Liver (tissue), 3 donors: ENCODE measurements around the gene CHIC1.

Experiments used
- CTCF ChIP-seq: fragments of 150-350 bp; IDR thresholded peaks from 2 replicates; pipeline ENCODE4 v1.5.1; 2017; ENCODE audit warnings: improper control_type of control experiment, low read depth, low read length; ENCODE audit not compliant: missing input control
- FOXA2 ChIP-seq: IDR thresholded peaks from 2 replicates; pipeline ENCODE4 v1.6.1; 2016; ENCODE audit warnings: antibody characterized with exemption
- TAF1 ChIP-seq: conservative IDR thresholded peaks from 2 replicates; pipeline ENCODE4 v1.6.1; 2016; ENCODE audit warnings: antibody characterized with exemption, mild to moderate bottlenecking
- TF ChIP-seq, protein P1 (sequence below): IDR thresholded peaks from 2 replicates; pipeline ENCODE4 v1.6.1; 2016; ENCODE audit warnings: antibody characterized with exemption
- donor health status: healthy.
- donor health status: healthy.

DNA sequence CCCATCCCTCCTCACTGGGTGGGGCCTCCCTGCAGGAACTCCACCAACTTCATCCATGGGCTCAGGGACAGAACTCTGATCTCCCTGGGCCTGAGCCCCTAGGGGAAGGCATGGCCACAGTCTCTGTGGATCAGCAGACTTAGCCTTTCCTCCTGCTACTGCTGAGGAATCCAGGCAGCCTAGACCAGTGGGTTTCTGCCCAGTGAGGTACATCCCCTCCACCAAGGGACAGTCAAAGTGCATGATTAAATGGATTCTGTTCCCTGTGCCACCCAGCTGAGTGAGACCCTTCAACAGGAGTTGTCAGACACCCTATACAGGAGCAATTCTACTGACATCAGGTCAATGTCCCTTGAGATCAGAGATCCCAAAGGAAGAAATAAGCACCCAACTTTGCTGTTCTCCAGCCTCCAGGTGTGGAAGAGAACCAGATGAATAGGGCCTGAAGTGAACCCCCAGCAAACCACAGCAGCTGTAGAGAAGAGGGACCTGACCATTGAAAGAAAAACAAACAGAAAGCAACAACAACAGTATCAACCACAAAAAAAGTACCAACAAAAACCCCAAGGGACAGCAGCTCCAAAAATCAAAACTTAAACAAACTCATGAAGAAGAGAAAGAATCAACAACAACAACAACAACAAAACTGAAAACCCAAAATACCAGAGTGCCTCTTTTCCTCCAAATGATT is 84.8 kb downstream of the CHIC1 start:
- TF ChIP-seq CTCF (no peak), FOXA2 (no peak), TAF1 (no peak)
- TF ChIP-seq, protein P1, sequence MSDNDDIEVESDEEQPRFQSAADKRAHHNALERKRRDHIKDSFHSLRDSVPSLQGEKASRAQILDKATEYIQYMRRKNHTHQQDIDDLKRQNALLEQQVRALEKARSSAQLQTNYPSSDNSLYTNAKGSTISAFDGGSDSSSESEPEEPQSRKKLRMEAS = no peak
